DND-41 (cell line): ENCODE results near the gene SHROOM2.

Source experiments
- ATAC-seq: fragments of 200-7000 bp; cut with Tn5 transposase; 3 replicates; pipeline ENCODE4 v1.9.1; 2021; ENCODE audit warnings: low read depth; ENCODE audit not compliant: insufficient read depth
- DNase-seq: peaks from one replicate; pipeline ENCODE4 v3.0.0-alpha.2; 2020
- H2AFZ ChIP-seq: 2 replicates; pipeline ENCODE4 v1.6.0; 2012; ENCODE audit warnings: low read depth, low read length
- H3K27ac ChIP-seq: 2 replicates; pipeline ENCODE4 v1.5.1; 2012; ENCODE audit warnings: low read length, inconsistent platforms
- H3K27me3 ChIP-seq: fragments of 200-600 bp; sonication (generic); 2 replicates; pipeline ENCODE4 v1.6.0; 2012; ENCODE audit warnings: low read length, mild to moderate bottlenecking, inconsistent platforms; ENCODE audit not compliant: insufficient read depth, poor library complexity
- H3K36me3 ChIP-seq: 2 replicates; pipeline ENCODE4 v1.5.1; 2012; ENCODE audit warnings: low read length, inconsistent platforms; ENCODE audit not compliant: insufficient read depth
- H3K4me1 ChIP-seq: 2 replicates; pipeline ENCODE4 v1.5.1; 2012; ENCODE audit warnings: mild to moderate bottlenecking, low read length; ENCODE audit not compliant: insufficient read depth
- H3K4me2 ChIP-seq: 2 replicates; pipeline ENCODE4 v1.6.0; 2012; ENCODE audit warnings: mild to moderate bottlenecking, moderate library complexity, low read length, inconsistent platforms; ENCODE audit not compliant: insufficient read depth
- H3K4me3 ChIP-seq, 2 experiments: fragments of 200-600 bp in 1 of 2; shearing (Covaris generic) in 1 of 2; 2 replicates each; pipeline ENCODE4 v1.5.1; 2012 to 2016; ENCODE audit warnings: inconsistent platforms in 2 of 2, low read length in 2 of 2, mild to moderate bottlenecking in 2 of 2, low read depth in 1 of 2, moderate library complexity in 1 of 2
- H3K79me2 ChIP-seq: 2 replicates; pipeline ENCODE4 v1.6.0; 2012; ENCODE audit warnings: low read length, inconsistent platforms; ENCODE audit not compliant: insufficient read depth
- H3K9ac ChIP-seq: 2 replicates; pipeline ENCODE4 v1.6.0; 2012; ENCODE audit warnings: low read depth, mild to moderate bottlenecking, inconsistent platforms, low read length, moderate library complexity
- H3K9me3 ChIP-seq: 2 replicates; pipeline ENCODE4 v1.5.1; 2012; ENCODE audit warnings: low read length, moderate library complexity, mild to moderate bottlenecking, inconsistent platforms; ENCODE audit not compliant: insufficient read depth, severe bottlenecking
- H4K20me1 ChIP-seq: 2 replicates; pipeline ENCODE4 v1.6.0; 2012; ENCODE audit warnings: low read length; ENCODE audit not compliant: insufficient read depth
- EZH2 ChIP-seq: IDR thresholded peaks from 3 replicates; pipeline ENCODE4 v1.6.1; 2012; ENCODE audit warnings: borderline replicate concordance, low read depth, mild to moderate bottlenecking, moderate library complexity, low read length, inconsistent platforms; ENCODE audit not compliant: severe bottlenecking
- TF ChIP-seq, protein P1 (sequence below): IDR thresholded peaks from 2 replicates; pipeline ENCODE4 v1.5.1; 2012; ENCODE audit warnings: borderline replicate concordance, low read length, moderate library complexity, mild to moderate bottlenecking; ENCODE audit not compliant: poor library complexity, severe bottlenecking; ENCODE audit errors: extremely low read depth

The SHROOM2 gene

DNA sequence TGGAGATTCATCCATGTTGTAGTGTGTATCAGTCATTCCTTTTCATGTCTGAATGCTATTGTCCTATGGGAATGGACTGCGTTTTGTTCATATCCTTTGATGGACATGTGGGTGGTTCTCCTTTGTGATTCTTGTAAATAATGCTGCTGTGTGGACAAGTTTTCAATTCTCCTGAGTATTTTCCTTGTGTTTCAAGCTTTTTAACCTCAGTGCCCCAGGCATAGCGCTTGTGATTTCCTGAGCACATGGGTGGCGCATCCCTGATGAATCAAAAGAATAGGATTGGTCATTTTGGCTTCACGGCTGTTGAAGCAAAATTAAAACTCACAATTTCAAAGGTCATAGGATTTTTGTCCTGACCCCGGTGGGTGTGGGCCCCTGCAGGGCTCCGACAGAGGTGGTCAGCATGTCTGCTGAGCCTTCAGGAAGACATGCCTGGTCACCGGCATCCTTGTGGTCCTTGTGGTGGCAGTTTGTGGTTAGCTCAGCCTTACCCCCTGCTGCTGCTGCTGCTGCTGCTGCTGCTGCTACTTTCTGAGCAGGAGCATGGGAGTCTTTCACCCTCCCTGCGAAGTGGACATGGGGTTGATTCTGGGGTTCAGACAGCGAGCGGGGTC, 30.0 kb downstream of the SHROOM2 start:
- H3K27ac ChIP-seq = no peak overlapping the region
- no peak for TF ChIP-seq EZH2
- TF ChIP-seq, protein P1, sequence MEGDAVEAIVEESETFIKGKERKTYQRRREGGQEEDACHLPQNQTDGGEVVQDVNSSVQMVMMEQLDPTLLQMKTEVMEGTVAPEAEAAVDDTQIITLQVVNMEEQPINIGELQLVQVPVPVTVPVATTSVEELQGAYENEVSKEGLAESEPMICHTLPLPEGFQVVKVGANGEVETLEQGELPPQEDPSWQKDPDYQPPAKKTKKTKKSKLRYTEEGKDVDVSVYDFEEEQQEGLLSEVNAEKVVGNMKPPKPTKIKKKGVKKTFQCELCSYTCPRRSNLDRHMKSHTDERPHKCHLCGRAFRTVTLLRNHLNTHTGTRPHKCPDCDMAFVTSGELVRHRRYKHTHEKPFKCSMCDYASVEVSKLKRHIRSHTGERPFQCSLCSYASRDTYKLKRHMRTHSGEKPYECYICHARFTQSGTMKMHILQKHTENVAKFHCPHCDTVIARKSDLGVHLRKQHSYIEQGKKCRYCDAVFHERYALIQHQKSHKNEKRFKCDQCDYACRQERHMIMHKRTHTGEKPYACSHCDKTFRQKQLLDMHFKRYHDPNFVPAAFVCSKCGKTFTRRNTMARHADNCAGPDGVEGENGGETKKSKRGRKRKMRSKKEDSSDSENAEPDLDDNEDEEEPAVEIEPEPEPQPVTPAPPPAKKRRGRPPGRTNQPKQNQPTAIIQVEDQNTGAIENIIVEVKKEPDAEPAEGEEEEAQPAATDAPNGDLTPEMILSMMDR = no peak
- H2AFZ ChIP-seq = no peak overlapping the region
- ATAC-seq (no peak), DNase-seq (peak; percentile 4)
- no peak overlapping the region for H3K9ac ChIP-seq
- no peaks in the 10 kb centered on the region for H3K4me1 ChIP-seq
- H3K27me3 ChIP-seq = no peaks in the 10 kb centered on the region
- H3K79me2 ChIP-seq = no peaks in the 10 kb centered on the region
- H3K9me3 ChIP-seq = no peaks in the 10 kb centered on the region
- H3K4me2 ChIP-seq = no peak overlapping the region
- H3K4me3 ChIP-seq = no peak overlapping the region
- no peaks in the 10 kb centered on the region for H4K20me1 ChIP-seq
- H3K36me3 ChIP-seq = no peaks in the 10 kb centered on the region

DNA sequence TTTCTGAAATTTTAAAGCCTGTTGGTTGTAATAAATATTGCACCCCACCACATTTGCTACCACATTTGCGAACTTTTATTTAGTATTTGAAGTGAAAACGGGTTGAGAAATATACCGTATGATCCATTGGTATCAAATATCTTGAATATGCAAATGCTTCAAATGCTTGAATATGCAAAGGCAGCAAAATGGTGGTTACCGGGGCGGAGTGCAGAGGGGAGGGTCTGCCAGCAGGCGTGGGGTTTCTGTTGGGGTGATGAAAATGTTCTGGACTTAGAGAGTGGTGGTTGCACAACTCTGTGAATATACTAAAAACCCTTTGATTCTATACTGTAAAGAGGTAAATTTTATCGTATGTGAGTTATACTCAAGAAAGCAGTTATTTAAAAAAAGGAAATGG, 35.3 kb downstream of the SHROOM2 start:
- no peak overlapping the region for H3K4me2 ChIP-seq
- H3K79me2 ChIP-seq = no peaks in the 10 kb centered on the region
- H2AFZ ChIP-seq = no peak overlapping the region
- no peaks in the 10 kb centered on the region for H3K9me3 ChIP-seq
- H4K20me1 ChIP-seq = no peaks in the 10 kb centered on the region
- no peak overlapping the region for H3K27ac ChIP-seq
- H3K27me3 ChIP-seq = no peaks in the 10 kb centered on the region
- no peaks in the 10 kb centered on the region for H3K4me1 ChIP-seq
- no peaks in the 10 kb centered on the region for H3K36me3 ChIP-seq
- ATAC-seq (no peak), DNase-seq (no peak)
- no peak overlapping the region for H3K4me3 ChIP-seq
- no peak overlapping the region for H3K9ac ChIP-seq
- no peak for TF ChIP-seq EZH2
- TF ChIP-seq, protein P1 = no peak

DNA sequence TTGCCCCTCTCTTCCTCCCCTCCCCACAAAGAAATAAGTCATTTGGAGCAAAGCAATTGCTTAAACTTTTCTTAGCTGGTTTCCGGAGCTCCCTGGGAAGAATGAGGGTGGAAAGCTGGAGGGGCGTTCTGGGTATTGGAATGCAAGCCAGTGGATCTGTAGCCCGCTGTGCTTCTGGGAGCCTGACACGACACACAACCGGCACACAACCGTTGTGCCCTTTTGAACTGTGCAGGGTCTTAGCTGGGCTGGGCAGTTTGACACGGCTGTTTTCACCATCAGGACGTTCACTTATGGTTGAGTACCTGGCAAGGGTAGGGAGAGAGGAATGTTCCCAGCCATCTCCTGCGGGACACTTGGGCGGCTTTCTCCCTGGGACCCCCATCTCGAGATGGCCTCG, 38.3 kb downstream of the SHROOM2 start:
- no peak overlapping the region for H3K9ac ChIP-seq
- no peak overlapping the region for H3K4me2 ChIP-seq
- H3K27me3 ChIP-seq = no peaks in the 10 kb centered on the region
- no peaks in the 10 kb centered on the region for H3K9me3 ChIP-seq
- H3K27ac ChIP-seq = no peak overlapping the region
- no peak for DNase-seq
- TF ChIP-seq, protein P1 = no peak
- TF ChIP-seq EZH2 = no peak
- no peaks in the 10 kb centered on the region for H3K79me2 ChIP-seq
- ATAC-seq = no peak
- no peaks in the 10 kb centered on the region for H3K4me1 ChIP-seq
- H4K20me1 ChIP-seq = no peaks in the 10 kb centered on the region
- no peaks in the 10 kb centered on the region for H3K36me3 ChIP-seq
- H3K4me3 ChIP-seq = no peak overlapping the region
- no peak overlapping the region for H2AFZ ChIP-seq
